Pancreas (tissue), 10 donors: Measurements from ENCODE around the gene LYRM9. TPM values are rescaled to one million over a fixed set of nuclear protein-coding genes. Genes with fewer than 3 reads are reported as not detected.
"Not testable (repeated sequence)": the region's sequence is repeated elsewhere in the genome, so short reads cannot be mapped to it uniquely, and the experiment has no call there.

ENCODE experiments used
- ATAC-seq, 4 donors: fragments of 200-7000 bp; cut with Tn5 transposase; one replicate each; pipeline versions ENCODE4 v1.8.0 to v1.9.1; 2020; ENCODE audit warnings: mild to moderate bottlenecking in 4 of 4, moderate library complexity in 4 of 4
- DNase-seq, 6 donors: peaks; one replicate each; pipeline ENCODE4 v3.0.0-alpha.2; 2020
- FAIRE-seq: peaks from 2 replicates; lab custom pipeline; 2012; peaks lifted over from hg19 to GRCh38; lab: Jason Lieb, UNC
- H3K27ac ChIP-seq, 4 donors: fragments of 200-600 bp; sonication (generic); 1 replicate in 3 of 4; 2 replicates in 1 of 4; pipeline versions ENCODE4 v1.5.0 to v1.8.0; 2020
- H3K27me3 ChIP-seq, 4 donors: fragments of 200-600 bp; one replicate each; pipeline ENCODE4 v1.8.0; 2021
- H3K36me3 ChIP-seq, 3 donors: fragments of 200-600 bp; sonication (generic) in 1 of 3; one replicate each; pipeline versions ENCODE4 v1.5.0 to v1.8.0; 2020 to 2021
- H3K4me1 ChIP-seq, 3 donors: fragments of 200-600 bp; one replicate each; pipeline ENCODE4 v1.8.0; 2021
- H3K4me3 ChIP-seq, 4 donors: fragments of 200-600 bp; sonication (generic) in 2 of 4; one replicate each; pipeline versions ENCODE4 v1.5.0 to v1.8.0; 2020 to 2021
- H3K9me3 ChIP-seq, 4 donors: fragments of 200-600 bp; one replicate each; pipeline ENCODE4 v1.8.0; 2021
- WGBS, 2 donors: extraction: QIAGEN DNeasy Blood & Tissue Kit; methylation state at CpG; one replicate each; pipeline ENCODE4 v1.1.7; 2013; 5-methylcytosine and 5-hydroxymethylcytosine counted together
- intact Hi-C, 3 donors: fragments of 100-400 bp; cut with DNase I; formaldehyde crosslinking; loops; one replicate each; pipeline versions ENCODE4 v1.11.1 to v1.14.2; 2022
- polyA plus RNA-seq, 2 donors: library from polyadenylated mRNA; stranded (reverse); fragments of 200-250 nt; gene quantifications; one replicate each; pipeline ENCODE4 v1.2.3, GENCODE V29; 2013
- total RNA-seq, 6 donors: library from RNA; stranded (reverse); fragmentation: NEBNext Ultra II Directional in 4 of 6; extraction: Animal tissue kit (Norgen Biotek cat#: 25700) in 4 of 6; gene quantifications; one replicate each; pipeline versions ENCODE4 v1.2.1 to v1.2.4, GENCODE V29; 2021 to 2023
- TF ChIP-seq, protein P1 (sequence below), 4 donors: fragments of 200-600 bp; sonication (generic) in 3 of 4; IDR thresholded peaks; one replicate each; pipeline versions ENCODE4 v1.5.0 to v1.8.0; 2021; ENCODE audit warnings: antibody characterized with exemption in 4 of 4
- donor health status: healthy with polysubstance abuse.
- donor health status: DM: no; HTN: no; CAD: no; lungs with moderate emphysema.
- donor health status: DM: no; HTN: no; CAD: no.
- donor health status: control.
- donor health status: control.
- donor health status: Bipolar disorder and iron deficiency.
- donor health status: DM: yes; HTN: yes; CAD: no.
- donor health status: DM: no; HTN: no; CAD: no.
- donor health status: DM: no; HTN: no; CAD: no.
- donor health status: DM: yes; HTN: yes; CAD: no.

Gene LYRM9
- total and polyA plus RNA-seq, 8 donors: 4.8 to 17.7 (median 9.8) TPM

DNA sequence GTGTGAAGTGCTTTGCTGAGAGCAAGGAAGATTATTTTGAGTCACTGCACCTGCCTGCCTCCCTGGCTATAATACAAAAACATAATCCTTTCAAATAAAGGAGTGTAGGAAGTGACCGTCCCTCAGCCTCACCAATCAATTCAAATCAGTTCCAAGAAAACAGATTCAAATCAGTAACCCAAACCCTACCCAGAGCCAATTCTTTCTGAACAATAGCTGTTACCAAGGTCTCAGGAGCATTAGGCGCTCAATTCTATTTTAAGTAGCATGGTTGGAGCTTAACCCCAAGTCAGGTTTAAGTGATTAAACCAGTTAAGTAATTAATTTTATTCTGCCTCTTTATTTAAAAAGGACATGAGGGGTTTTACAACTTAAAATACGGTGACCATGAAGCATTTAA is 54.6 kb downstream of the LYRM9 start:
- H3K27me3 ChIP-seq, H3K36me3 ChIP-seq, H3K9me3 ChIP-seq, ATAC-seq, H3K4me3 ChIP-seq, H3K27ac ChIP-seq, H3K4me1 ChIP-seq, FAIRE-seq, intact Hi-C loops, DNase-seq: not testable (repeated sequence)
- WGBS, 2 donors: 30 to 34% methylated on average over 2 of the region's 3 CpGs

DNA sequence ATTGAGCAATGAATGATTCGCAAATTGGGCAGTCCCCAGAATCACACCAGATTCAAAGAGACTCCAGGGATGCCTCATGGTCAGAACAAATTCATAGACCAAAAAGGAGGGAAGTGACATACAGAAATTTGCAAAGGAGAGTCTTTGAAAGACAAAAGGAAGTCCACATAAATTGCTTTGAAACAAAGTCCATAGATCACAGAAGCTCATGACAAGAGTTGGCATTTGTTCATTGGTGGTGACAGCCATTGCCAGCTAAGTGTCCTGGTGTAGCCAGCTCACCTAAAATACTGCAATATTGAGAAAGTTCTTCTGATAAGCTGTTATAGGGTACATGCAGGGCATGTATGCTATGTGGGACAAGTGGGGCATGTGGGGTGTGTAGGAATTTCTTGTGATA is 55.4 kb downstream of the LYRM9 start:
- H3K4me1 ChIP-seq, intact Hi-C loops, DNase-seq, H3K4me3 ChIP-seq, FAIRE-seq, ATAC-seq, H3K27ac ChIP-seq, H3K36me3 ChIP-seq, H3K27me3 ChIP-seq, H3K9me3 ChIP-seq: not testable (repeated sequence)
- WGBS, 2 donors: 98 to 100% methylated on average over 1 of the region's 1 CpG

DNA sequence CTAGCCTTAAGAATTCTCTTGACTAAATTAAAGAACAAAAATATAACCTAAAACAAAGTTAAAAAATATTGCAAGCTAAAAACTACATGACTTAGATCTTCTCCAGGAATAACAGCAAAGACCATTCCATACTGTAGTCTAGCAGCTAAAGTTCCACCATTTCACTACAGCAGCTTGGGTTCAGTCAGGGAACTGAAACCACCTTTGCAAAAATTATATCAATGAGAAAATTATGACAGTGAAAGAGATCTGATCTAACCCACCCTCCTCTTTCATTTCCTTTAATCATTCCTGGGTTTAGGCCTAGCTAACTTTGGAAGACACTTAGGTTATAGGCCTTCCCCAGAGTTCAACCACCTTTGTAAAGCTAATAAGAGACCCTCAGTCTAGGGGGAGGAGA is 56.5 kb downstream of the LYRM9 start:
- DNase-seq (no peak), FAIRE-seq (no peak), ATAC-seq (no peak)
- Histone ChIP-seq H3K4me1 (peaks cover 0 to 4% (median 0%) of the 10 kb centered on the region in 3 donors), H3K27ac (no peak overlapping the region), H3K27me3 (no peaks in the 10 kb centered on the region), H3K4me3 (no peak overlapping the region), H3K9me3 (no peaks in the 10 kb centered on the region), H3K36me3 (no peaks in the 10 kb centered on the region)
- TF ChIP-seq, protein P1, sequence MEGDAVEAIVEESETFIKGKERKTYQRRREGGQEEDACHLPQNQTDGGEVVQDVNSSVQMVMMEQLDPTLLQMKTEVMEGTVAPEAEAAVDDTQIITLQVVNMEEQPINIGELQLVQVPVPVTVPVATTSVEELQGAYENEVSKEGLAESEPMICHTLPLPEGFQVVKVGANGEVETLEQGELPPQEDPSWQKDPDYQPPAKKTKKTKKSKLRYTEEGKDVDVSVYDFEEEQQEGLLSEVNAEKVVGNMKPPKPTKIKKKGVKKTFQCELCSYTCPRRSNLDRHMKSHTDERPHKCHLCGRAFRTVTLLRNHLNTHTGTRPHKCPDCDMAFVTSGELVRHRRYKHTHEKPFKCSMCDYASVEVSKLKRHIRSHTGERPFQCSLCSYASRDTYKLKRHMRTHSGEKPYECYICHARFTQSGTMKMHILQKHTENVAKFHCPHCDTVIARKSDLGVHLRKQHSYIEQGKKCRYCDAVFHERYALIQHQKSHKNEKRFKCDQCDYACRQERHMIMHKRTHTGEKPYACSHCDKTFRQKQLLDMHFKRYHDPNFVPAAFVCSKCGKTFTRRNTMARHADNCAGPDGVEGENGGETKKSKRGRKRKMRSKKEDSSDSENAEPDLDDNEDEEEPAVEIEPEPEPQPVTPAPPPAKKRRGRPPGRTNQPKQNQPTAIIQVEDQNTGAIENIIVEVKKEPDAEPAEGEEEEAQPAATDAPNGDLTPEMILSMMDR (IDR thresholded peaks at IDR 0.05): no peak
- intact Hi-C loops: no loop called here

DNA sequence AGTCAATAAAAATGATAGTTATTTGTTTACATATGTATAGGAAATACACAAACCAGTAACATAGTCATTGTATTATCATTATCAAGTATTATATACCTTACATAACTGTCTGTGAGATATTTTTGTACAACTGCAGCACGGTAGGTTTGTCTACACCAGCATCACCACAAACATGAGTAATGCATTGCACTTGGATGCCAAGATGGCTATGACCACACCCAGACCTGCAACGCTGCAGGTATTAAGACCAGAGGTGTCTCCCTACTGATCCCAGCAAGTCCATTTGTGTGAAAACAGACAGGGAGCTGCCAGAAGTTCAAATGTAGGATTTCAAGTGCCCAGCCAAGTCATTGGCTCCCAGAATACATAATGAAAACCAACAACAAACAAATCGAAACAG is 58.6 kb downstream of the LYRM9 start:
- Histone ChIP-seq H3K27me3 (no peaks in the 10 kb centered on the region), H3K4me1 (no peaks in the 10 kb centered on the region), H3K27ac (no peak overlapping the region), H3K4me3 (no peak overlapping the region), H3K9me3 (no peaks in the 10 kb centered on the region), H3K36me3 (no peaks in the 10 kb centered on the region)
- WGBS, 2 donors: 86 to 90% methylated on average over 3 of the region's 3 CpGs
- intact Hi-C loops: no loop called here
- TF ChIP-seq, protein P1 (IDR thresholded peaks at IDR 0.05): no peak
- no peak for FAIRE-seq
- DNase-seq: no peak
- no peak for ATAC-seq

DNA sequence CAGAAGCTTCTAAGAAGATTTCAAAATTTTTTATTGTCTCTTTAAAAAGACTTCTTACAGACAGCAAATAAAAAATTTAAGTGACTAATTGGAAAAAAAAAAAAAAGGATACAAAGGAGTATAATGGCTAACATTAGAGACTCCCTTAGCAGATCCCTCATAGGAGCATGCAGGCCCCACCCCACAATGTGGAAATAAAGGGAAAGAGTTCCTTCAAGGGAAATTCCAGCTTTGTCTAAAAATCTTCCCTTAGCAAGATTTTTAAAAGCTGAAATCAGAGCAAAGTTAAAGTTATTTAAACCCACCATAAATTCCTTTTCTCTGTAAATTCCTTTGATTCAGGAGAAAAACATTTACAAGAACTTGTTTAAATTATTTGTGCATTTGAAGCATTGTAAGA is 60.3 kb downstream of the LYRM9 start:
- no peaks in the 10 kb centered on the region for H3K9me3 ChIP-seq
- intact Hi-C loops: no loop called here
- no peak for FAIRE-seq
- no peaks in the 10 kb centered on the region for H3K4me1 ChIP-seq
- no peaks in the 10 kb centered on the region for H3K27me3 ChIP-seq
- no peaks in the 10 kb centered on the region for H3K36me3 ChIP-seq
- ATAC-seq: no peak
- no peak overlapping the region for H3K4me3 ChIP-seq
- DNase-seq: no peak
- no peak overlapping the region for H3K27ac ChIP-seq
- TF ChIP-seq, protein P1 (IDR thresholded peaks at IDR 0.05): no peak

DNA sequence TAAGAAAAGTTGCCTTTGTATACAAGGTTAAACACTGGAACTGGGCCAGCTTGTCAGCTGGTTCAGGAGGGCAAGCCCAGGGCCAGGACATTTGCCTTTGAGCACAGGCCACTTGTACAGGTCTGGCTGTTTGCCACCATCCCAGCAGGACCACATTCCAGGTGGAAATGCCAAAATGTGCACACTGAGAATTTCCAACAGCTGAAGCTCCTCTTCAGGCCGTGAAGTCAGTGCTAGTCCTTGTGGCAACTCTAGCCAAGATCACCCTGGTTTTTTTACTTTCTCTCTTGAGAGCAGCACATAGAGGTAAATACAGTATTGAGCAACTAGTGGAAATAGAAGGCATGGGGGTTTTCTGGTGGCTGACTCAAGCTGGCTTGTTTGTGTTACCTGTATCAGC is 63.3 kb downstream of the LYRM9 start:
- H3K4me1 ChIP-seq, H3K36me3 ChIP-seq, FAIRE-seq, H3K27me3 ChIP-seq, intact Hi-C loops, H3K4me3 ChIP-seq, H3K9me3 ChIP-seq: not testable (repeated sequence)
- peak overlapping the region in 1 of 4 donors; percentile 37 for H3K27ac ChIP-seq
- WGBS, 2 donors: 0 to 7% methylated on average over 1 of the region's 1 CpG
- peak; percentile 91 to 94 (median 92) for ATAC-seq
- peak in 4 of 6 donors; percentile 34 to 40 (median 36) for DNase-seq

DNA sequence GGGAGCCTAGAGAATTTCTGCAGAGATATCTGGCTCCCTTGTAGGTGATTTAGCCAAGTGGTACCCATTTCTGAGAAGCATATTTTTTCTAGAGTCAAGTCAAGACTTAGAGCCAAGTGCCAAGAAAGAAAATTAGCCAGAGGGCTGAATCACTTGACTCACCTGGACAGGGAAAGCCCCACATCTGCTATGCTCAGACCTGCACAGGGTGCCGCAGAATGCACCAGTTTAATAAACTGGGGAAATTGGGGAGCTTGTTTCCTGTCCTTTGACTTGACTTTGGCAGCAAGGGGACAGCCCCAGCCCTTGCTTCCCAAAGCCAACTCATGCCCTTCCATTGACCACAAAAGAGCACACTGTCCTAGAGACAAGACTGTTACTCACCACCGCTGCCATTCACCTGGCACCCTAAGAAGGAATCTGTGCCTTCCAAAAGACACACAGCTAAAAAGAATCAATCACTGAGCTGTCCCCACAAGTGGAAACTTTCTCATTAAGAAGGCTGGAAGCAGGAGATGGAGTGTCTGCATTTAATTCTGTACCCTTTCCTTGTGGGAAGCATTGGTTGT is 63.9 kb downstream of the LYRM9 start:
- H3K9me3 ChIP-seq, H3K36me3 ChIP-seq, intact Hi-C loops, H3K4me1 ChIP-seq, H3K4me3 ChIP-seq, DNase-seq, FAIRE-seq, H3K27ac ChIP-seq, H3K27me3 ChIP-seq: not testable (repeated sequence)
- no CpG with 5 or more reads among the region's 2 CpGs for WGBS, 2 donors
- ATAC-seq: peak in 2 of 4 donors; percentile 50 to 60

Other genes with a start within 250 kb of the LYRM9 start
- under 1 TPM in 5 of 6 donors, not detected in 1; 0.03 to 0.43 (median 0.06) TPM for gene NOS2, start 92.8 kb downstream of the LYRM9 start, total RNA-seq
- under 1 TPM; 0.08 to 0.38 TPM for gene NOS2, start 92.8 kb downstream of the LYRM9 start, polyA plus RNA-seq
- gene NLK, start 149.3 kb upstream of the LYRM9 start, total RNA-seq: 10 to 100 TPM in 5 of 6 donors, 1 to 10 TPM in 1; 9.8 to 16.7 (median 14.8) TPM
- 10 to 100 TPM; 11.6 to 12.2 TPM for gene NLK, start 149.3 kb upstream of the LYRM9 start, polyA plus RNA-seq